H9 (cell line): ENCODE results near the gene TNKS2. TPM values are rescaled to one million over a fixed set of nuclear protein-coding genes. Genes with fewer than 3 reads are reported as not detected.

ENCODE experiments used
- DNase-seq: peaks from one replicate; pipeline ENCODE4 v3.0.0-alpha.2; 2017
- H2AFZ ChIP-seq: one replicate; pipeline ENCODE4 v1.6.1; 2013; ENCODE audit warnings: mild to moderate bottlenecking, low read length, control low read depth, moderate library complexity
- H2AK5ac ChIP-seq: 2 replicates; pipeline ENCODE4 v1.6.1; 2013; ENCODE audit warnings: low read length, control low read depth, mixed read lengths; ENCODE audit not compliant: insufficient read length
- H2BK120ac ChIP-seq: one replicate; pipeline ENCODE4 v1.6.1; 2013; ENCODE audit warnings: low read depth, mild to moderate bottlenecking, low read length, control low read depth, inconsistent platforms; ENCODE audit not compliant: poor library complexity, severe bottlenecking
- H2BK12ac ChIP-seq: 2 replicates; pipeline ENCODE4 v1.6.1; 2013; ENCODE audit warnings: low read length, control low read depth, mixed read lengths, low read depth; ENCODE audit not compliant: insufficient read length
- H2BK15ac ChIP-seq: 2 replicates; pipeline ENCODE4 v1.6.1; 2013; ENCODE audit warnings: low read depth, low read length, control low read depth
- H2BK20ac ChIP-seq: one replicate; pipeline ENCODE4 v1.6.1; 2013; ENCODE audit warnings: low read depth, mild to moderate bottlenecking, low read length, control low read depth, inconsistent platforms; ENCODE audit not compliant: poor library complexity, severe bottlenecking
- H2BK5ac ChIP-seq: 2 replicates; pipeline ENCODE4 v1.6.1; 2013; ENCODE audit warnings: low read length, control low read depth, mixed read lengths; ENCODE audit not compliant: insufficient read length
- H3K14ac ChIP-seq: 2 replicates; pipeline ENCODE4 v1.6.1; 2013; ENCODE audit warnings: low read length, control low read depth; ENCODE audit not compliant: insufficient read depth
- H3K18ac ChIP-seq: 2 replicates; pipeline ENCODE4 v1.6.1; 2013; ENCODE audit warnings: low read depth, mild to moderate bottlenecking, mixed read lengths, low read length, control low read depth; ENCODE audit not compliant: insufficient read length
- H3K23ac ChIP-seq: 2 replicates; pipeline ENCODE4 v1.6.1; 2013; ENCODE audit warnings: low read length, control low read depth, mixed read lengths, low read depth; ENCODE audit not compliant: insufficient read length
- H3K23me2 ChIP-seq: 2 replicates; pipeline ENCODE4 v1.6.1; 2013; ENCODE audit warnings: low read depth, mild to moderate bottlenecking, mixed read lengths, low read length, control low read depth; ENCODE audit not compliant: insufficient read length, poor library complexity, severe bottlenecking
- H3K27ac ChIP-seq: 2 replicates; pipeline ENCODE4 v1.5.1; 2013; ENCODE audit warnings: low read length, control low read depth, mixed read lengths, low read depth; ENCODE audit not compliant: insufficient read length
- H3K27me3 ChIP-seq: 2 replicates; pipeline ENCODE4 v1.6.1; 2013; ENCODE audit warnings: low read length, control low read depth, inconsistent platforms; ENCODE audit not compliant: insufficient read depth
- H3K4ac ChIP-seq: 2 replicates; pipeline ENCODE4 v1.6.1; 2013; ENCODE audit warnings: low read depth, mild to moderate bottlenecking, control low read depth, inconsistent platforms, low read length, moderate library complexity
- H3K4me1 ChIP-seq: 2 replicates; pipeline ENCODE4 v1.6.1; 2013; ENCODE audit warnings: low read length, control low read depth, inconsistent platforms; ENCODE audit not compliant: insufficient read depth
- H3K4me2 ChIP-seq: 2 replicates; pipeline ENCODE4 v1.6.1; 2013; ENCODE audit warnings: low read length, control low read depth, mixed read lengths; ENCODE audit not compliant: insufficient read length, insufficient read depth
- H3K56ac ChIP-seq: 2 replicates; pipeline ENCODE4 v1.6.1; 2013; ENCODE audit warnings: low read depth, mild to moderate bottlenecking, mixed read lengths, low read length, control low read depth; ENCODE audit not compliant: insufficient read length
- H3K79me1 ChIP-seq: 2 replicates; pipeline ENCODE4 v1.6.1; 2013; ENCODE audit warnings: low read depth, mild to moderate bottlenecking, moderate library complexity, low read length, control low read depth, inconsistent platforms; ENCODE audit not compliant: insufficient read depth, poor library complexity, severe bottlenecking
- H3K79me2 ChIP-seq: 2 replicates; pipeline ENCODE4 v1.6.1; 2013; ENCODE audit warnings: low read length, control low read depth, inconsistent platforms; ENCODE audit not compliant: insufficient read depth
- H3K9ac ChIP-seq: 2 replicates; pipeline ENCODE4 v1.6.1; 2013; ENCODE audit warnings: low read length, control low read depth, mixed read lengths; ENCODE audit not compliant: insufficient read length; ENCODE audit errors: extremely low read depth
- H3K9me3 ChIP-seq: one replicate; pipeline ENCODE4 v1.6.1; 2013; ENCODE audit warnings: low read depth, low read length, inconsistent platforms; ENCODE audit not compliant: control insufficient read depth
- H3T11ph ChIP-seq: one replicate; pipeline ENCODE4 v1.6.1; 2013; ENCODE audit warnings: mild to moderate bottlenecking, low read length, control low read depth, inconsistent platforms
- H4K20me1 ChIP-seq: one replicate; pipeline ENCODE4 v1.6.1; 2013; ENCODE audit not compliant: control insufficient read depth, insufficient read length, insufficient read depth
- H4K5ac ChIP-seq: 2 replicates; pipeline ENCODE4 v1.6.1; 2013; ENCODE audit warnings: low read depth, mild to moderate bottlenecking, mixed read lengths, low read length, control low read depth; ENCODE audit not compliant: insufficient read length
- H4K8ac ChIP-seq: replicated peaks from 2 replicates; pipeline ENCODE4 v1.6.1; 2013; ENCODE audit warnings: low read length, control low read depth, mixed read lengths, low read depth; ENCODE audit not compliant: insufficient read length
- H4K91ac ChIP-seq: 2 replicates; pipeline ENCODE4 v1.6.1; 2013; ENCODE audit warnings: low read depth, mild to moderate bottlenecking, moderate library complexity, mixed read lengths, low read length, control low read depth; ENCODE audit not compliant: insufficient read length
- H3K27ac Mint-ChIP-seq, 3 experiments: 2 replicates in 2 of 3; 3 replicates in 1 of 3; pipeline ENCODE4 v1.8.0; 2020 to 2021; ENCODE audit warnings: mixed read lengths in 3 of 3, mild to moderate bottlenecking in 1 of 3, moderate library complexity in 1 of 3
- H3K27me3 Mint-ChIP-seq: 2 replicates; pipeline ENCODE4 v1.8.0; 2021; ENCODE audit warnings: low read depth, mild to moderate bottlenecking, moderate library complexity, mixed read lengths
- H3K36me3 Mint-ChIP-seq, 3 experiments: 2 replicates in 2 of 3; 3 replicates in 1 of 3; pipeline ENCODE4 v1.8.0; 2020 to 2021; ENCODE audit warnings: low read depth in 3 of 3, mixed read lengths in 3 of 3; ENCODE audit not compliant: insufficient read depth in 1 of 3
- H3K4me1 Mint-ChIP-seq, 2 experiments: 2 replicates each; pipeline ENCODE4 v1.8.0; 2020; ENCODE audit warnings: mixed read lengths in 2 of 2
- H3K4me3 Mint-ChIP-seq, 2 experiments: 2 replicates in 1 of 2; 3 replicates in 1 of 2; pipeline ENCODE4 v1.8.0; 2020 to 2021; ENCODE audit warnings: mild to moderate bottlenecking in 2 of 2, mixed read lengths in 2 of 2, moderate library complexity in 1 of 2
- H3K9me3 Mint-ChIP-seq, 2 experiments: 2 replicates in 1 of 2; 3 replicates in 1 of 2; pipeline ENCODE4 v1.8.0; 2020; ENCODE audit warnings: mild to moderate bottlenecking in 2 of 2, mixed read lengths in 2 of 2, moderate library complexity in 1 of 2
- CTCF ChIP-seq: fragments of 200-600 bp; sonication (generic); conservative IDR thresholded peaks from 3 replicates; pipeline ENCODE4 v1.8.0; 2021; ENCODE audit warnings: antibody characterized with exemption, mild to moderate bottlenecking
- WGBS: extraction: QIAGEN DNeasy Blood & Tissue Kit; methylation state at CpG from one replicate; pipeline ENCODE4 v1.1.7; 2013; ENCODE audit warnings: missing lambda C conversion rate, low lambda C conversion rate, mixed read lengths; ENCODE audit not compliant: insufficient read length; ENCODE audit errors: extremely low coverage; 5-methylcytosine and 5-hydroxymethylcytosine counted together
- total RNA-seq: library from RNA; stranded (reverse); gene quantifications from 2 replicates; pipeline ENCODE4 v1.2.1, GENCODE V29; 2021

The TNKS2 gene
- total RNA-seq, 1 experiment from 2014 or later, result 58.9 TPM

- Histone ChIP-seq H4K5ac (no peak overlapping the region), H3K14ac (peak overlapping the region; percentile 63; the same call in 1 of the 2 replicates), H3K4ac (no peak overlapping the region), H2AK5ac (no peak overlapping the region), H2BK5ac (no peak overlapping the region), H3K9ac (no peak overlapping the region), H3K79me1 (no peaks in the 10 kb centered on the region), H3K23ac (no peak overlapping the region), H3K18ac (peak overlapping the region; percentile 11), H3K79me2 (no peaks in the 10 kb centered on the region), H4K8ac (no peak overlapping the region), H2BK120ac (no peak overlapping the region), H2BK12ac (no peak overlapping the region), H2BK15ac (no peak overlapping the region), H3K27me3 (no peaks in the 10 kb centered on the region), H4K91ac (no peak overlapping the region), H3T11ph (no peak overlapping the region), H2BK20ac (no peak overlapping the region), H3K9me3 (no peaks in the 10 kb centered on the region), H3K23me2 (no peaks in the 10 kb centered on the region), H3K4me1 (peaks cover 2% of the 10 kb centered on the region; the same call in 1 of the 2 replicates), H3K27ac (no peak overlapping the region), H3K4me2 (no peak overlapping the region), H2AFZ (no peak overlapping the region), H3K56ac (no peak overlapping the region), H4K20me1 (no peaks in the 10 kb centered on the region)
- TF ChIP-seq CTCF, result no peak
- DNase-seq, result no peak
- no peaks in the 10 kb centered on the region for H3K36me3 Mint-ChIP-seq
- H3K27me3 Mint-ChIP-seq, result no peaks in the 10 kb centered on the region; the same call in 1 of the 2 replicates
- peak overlapping the region in 1 of 3 experiments; percentile 23; a peak in 2 of 7 replicates for H3K27ac Mint-ChIP-seq
- H3K4me1 Mint-ChIP-seq, result peaks cover 9 to 16% of the 10 kb centered on the region in 2 experiments
- H3K9me3 Mint-ChIP-seq, result no peaks in the 10 kb centered on the region
- no peak overlapping the region for H3K4me3 Mint-ChIP-seq
- WGBS, result no CpG with 5 or more reads among the region's 5 CpGs
Measured at GRCh38 chr10:91788527-91788926, 9.7 kb upstream of the TNKS2 start.
